Colon (tissue), 2 donors: Measurements from ENCODE around the gene PDIA6.
"Not testable (repeated sequence)": the region's sequence is repeated elsewhere in the genome, so short reads cannot be mapped to it uniquely, and the experiment has no call there.

Experiments
- FAIRE-seq: peaks from 2 replicates; lab custom pipeline; 2012; peaks lifted over from hg19 to GRCh38; lab: Jason Lieb, UNC
- donor health status: control.
- donor health status: control.

PDIA6 gene

DNA sequence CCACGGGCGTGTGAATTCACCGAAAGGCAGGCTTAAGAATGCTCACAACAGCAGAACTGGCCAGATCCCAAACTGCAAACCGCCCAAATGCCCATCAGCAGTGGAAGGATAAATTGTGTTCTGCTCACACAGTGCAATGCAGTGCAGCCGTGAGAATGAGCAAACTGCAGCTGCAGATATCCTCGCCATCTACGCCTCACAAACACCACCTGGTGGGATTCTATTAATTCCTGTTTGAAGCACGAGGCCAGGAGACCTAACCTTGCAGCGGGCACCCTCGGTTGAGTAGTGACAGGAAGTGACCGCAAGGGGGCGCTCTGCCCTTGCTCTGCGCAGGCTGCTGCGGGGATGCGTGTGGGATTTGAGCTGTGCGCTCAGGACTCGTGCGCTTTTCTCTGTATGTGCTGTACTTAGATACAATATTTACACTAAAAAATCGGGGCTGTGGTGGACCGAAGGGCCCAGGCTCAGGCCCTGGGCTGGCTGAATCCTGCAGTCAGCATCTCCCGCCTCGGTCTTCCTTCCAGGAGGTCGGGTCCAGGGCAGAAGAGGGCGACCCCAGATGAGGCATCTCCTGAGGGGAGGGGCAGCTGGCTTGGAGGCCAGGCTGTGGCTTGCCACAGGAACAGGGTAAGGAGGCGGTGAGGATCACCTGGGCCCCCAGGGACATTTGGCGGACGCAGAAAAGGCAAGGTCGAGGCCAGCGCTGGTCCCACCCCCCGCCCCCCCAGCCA lies 19.8 kb upstream of the PDIA6 start:
- FAIRE-seq: no peak

DNA sequence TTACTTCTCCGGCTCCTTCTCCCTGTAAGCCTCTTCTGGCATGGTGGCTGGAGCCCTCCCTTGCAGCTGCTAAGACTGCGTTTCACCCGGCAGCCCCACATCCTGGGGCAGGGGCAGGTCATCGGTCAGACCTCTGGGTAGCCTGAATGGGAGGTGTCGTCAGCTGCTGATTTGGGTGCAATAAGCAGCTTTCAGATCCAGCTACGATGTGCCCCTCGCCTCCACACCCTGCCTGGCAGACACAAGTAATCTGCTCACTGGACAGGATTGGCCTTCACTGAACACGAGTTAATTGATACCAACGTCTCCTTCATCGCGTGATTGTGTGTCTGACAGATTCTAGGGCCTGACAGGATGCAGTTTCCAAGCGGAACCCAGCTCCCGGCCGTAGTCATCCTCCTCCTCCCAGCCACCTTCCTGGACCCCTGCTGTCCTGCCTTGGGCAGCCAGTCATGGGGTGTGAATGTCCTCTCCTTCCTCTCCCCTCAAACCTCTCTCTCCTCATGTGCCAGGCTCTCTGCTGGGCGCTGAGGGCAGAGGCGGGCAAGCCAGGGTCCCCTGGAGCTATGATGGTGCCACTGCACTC lies 18.9 kb upstream of the PDIA6 start:
- no peak for FAIRE-seq

DNA sequence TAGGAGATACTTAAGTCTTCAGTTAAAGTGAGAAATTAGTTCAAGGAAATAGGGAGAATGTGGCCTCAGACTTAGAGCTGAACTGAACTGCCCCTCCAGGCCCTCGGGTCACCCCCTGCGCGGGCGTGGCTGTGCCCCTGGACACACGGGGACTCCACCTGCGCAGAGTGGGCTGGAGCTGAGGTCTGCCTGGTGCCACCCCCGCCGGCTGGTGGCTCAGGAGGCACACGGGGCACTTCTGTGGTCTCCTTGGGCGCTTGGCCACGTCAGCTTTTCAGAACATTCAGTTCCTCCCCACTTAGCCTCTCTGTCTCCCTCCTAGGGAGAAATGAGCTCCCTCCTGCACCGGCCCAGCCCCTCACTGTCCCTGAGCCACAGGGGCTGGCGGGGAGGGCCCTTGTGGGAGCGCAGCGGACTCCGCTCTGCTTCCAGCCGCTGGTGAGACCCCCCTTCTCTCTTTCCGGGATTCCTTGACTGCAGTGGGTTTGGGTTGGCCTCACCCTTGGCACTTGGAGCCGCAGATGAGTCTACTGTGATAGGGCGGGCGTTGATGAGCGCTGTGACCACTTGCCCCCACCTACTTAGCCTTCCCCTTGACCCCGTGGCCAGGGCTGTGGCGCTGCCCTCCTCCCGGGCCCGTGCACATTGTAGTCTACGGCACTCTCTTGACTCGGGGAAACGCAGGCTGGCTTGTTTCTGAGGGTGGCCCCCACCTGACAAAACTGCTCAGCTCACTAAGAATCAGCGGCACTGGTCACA lies 18.2 kb upstream of the PDIA6 start:
- FAIRE-seq: no peak

GRCh38 chr2:10830203-10830602 lies 17.6 kb upstream of the PDIA6 start:
- no peak for FAIRE-seq

DNA sequence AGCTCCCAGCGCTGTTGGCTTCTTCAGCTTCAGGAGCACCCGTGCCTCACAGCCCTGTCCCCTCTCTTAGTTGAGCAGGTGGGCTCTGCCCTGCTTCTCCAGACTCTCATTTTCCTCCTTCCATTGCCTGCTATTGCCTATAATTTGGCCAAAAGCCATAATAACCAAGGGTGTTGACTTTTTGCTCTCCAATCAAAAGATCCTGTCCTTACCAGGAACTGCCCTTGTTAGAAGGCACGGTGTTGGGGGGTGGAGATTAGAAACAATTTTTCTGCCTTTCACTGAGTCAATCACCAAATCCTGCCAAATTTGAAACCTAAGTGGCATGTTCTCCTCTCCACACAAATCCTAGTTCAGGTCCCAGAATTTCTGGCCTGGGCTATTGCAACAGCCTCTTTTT lies 16.7 kb upstream of the PDIA6 start:
- no peak for FAIRE-seq

GRCh38 chr2:10828346-10828745 lies 15.8 kb upstream of the PDIA6 start:
- no peak for FAIRE-seq

DNA sequence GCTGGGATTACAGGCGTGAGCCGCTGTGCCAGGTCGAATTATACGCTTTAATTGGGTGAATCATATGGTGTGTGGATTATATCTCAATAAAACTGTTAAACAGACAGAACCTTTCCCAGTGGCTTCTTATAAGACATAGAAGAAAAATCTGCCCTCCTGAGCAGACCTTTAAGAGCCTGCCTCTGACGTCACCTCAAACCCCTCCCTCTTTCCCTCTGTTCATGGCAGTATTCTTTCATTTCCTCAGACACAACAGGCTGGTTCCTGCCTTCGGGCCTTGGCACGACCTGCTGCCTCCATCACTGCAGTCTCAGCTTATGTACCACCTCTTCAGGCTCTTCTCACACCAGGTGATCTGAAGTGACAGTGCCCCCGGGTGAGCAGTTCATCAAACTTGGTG lies 14.0 kb upstream of the PDIA6 start:
- no peak for FAIRE-seq

- FAIRE-seq: no peak
These were observed 13.4 kb upstream of the PDIA6 start for GRCh38 chr2:10826026-10826425.

- FAIRE-seq: no peak
These were observed 11.6 kb upstream of the PDIA6 start for GRCh38 chr2:10824191-10824590.

- no peak for FAIRE-seq
These were observed 8.6 kb upstream of the PDIA6 start for GRCh38 chr2:10820978-10821695.

DNA sequence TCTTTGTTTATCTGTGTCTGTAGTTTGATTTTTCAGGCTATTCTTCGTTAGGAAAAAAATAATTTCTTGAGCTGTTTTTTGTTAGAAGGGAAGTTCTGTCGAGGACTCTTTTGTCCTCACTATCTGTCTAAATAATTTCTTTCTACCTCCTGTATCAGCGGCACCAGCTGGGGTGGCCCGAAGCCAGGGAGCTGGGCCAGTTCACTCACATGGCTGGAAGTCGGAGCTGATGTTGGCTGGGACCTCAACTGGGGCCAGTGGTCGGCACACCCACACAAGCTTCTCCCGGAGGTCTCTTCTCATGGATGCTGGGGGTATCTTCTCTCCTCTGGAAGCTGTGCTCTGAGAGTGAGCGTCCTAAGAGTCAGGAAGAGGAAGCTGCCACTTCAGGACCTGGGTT lies 8.0 kb upstream of the PDIA6 start:
- FAIRE-seq: no peak

- no peak for FAIRE-seq
These were observed 7.2 kb upstream of the PDIA6 start for GRCh38 chr2:10819714-10820314.

GRCh38 chr2:10818984-10819383 lies 6.4 kb upstream of the PDIA6 start:
- FAIRE-seq: no peak

- not testable (repeated sequence) for FAIRE-seq
These were observed 5.7 kb upstream of the PDIA6 start for GRCh38 chr2:10818305-10818704.

- FAIRE-seq: no peak
These were observed 4.8 kb upstream of the PDIA6 start for GRCh38 chr2:10817413-10817812.

DNA sequence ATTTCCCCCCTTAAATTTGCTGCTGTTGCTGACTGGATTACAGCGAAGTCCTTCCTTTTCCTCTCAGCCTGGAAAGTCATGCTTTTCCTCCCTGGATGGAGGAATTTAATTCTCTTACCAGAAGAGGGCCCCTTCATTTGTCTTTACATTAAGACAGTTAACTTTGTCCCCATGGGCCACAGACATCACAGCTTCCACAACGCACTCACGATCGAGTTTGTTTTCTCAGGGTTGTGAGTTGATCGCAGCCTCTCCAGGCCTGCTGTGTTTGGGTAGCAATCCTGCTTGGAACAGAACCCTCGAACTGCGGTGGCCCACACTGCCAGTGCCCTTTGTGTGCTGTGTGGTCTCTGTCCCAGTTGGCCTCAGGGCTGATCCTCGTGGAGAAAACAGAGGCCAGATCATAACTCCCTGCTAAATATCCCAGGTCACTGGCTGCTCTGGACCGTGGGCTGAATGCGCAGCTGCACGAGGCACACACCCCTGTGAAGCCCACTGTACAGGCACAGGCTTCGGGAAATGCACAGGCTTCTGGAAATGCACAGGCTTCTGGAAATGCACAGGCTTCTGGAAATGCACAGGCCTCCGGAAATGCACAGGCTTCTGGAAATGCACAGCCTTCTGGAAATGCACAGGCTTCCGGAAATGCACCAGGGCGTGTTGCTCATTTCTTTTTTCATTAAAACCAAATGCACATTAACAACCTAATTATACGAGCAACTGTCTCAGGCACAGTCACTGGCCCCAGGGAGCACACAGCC lies 2.2 kb upstream of the PDIA6 start:
- no peak for FAIRE-seq

DNA sequence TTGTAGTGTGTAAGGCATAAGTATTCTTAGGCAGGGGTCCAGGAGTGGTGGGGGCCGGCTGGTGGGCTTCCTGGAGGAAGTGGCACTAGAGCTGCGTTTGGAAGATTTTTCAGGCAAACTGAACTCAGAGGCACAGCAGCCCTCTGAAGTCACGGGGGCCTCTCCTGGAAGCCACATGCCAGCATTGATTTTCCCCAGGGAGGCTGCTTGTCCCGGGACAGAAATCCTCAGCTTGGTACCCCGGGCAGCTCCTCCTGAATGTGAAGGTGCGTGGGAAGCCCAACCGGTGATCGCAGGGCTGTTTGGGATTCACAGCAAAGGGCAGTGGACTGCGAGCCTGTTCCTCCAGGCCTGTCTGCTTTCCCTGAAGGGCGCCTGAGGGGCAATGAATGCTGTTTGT lies 1.6 kb upstream of the PDIA6 start:
- FAIRE-seq: no peak

- not testable (repeated sequence) for FAIRE-seq
These were observed 866 bp upstream of the PDIA6 start for GRCh38 chr2:10813163-10814138.

GRCh38 chr2:10811517-10811916 lies 1.1 kb downstream of the PDIA6 start:
- no peak for FAIRE-seq
